Endometrium (tissue), 2 donors: ENCODE data around the gene SLC9A9.

Experiments
- FAIRE-seq: peaks from 2 replicates; lab custom pipeline; 2012; peaks lifted over from hg19 to GRCh38; lab: Jason Lieb, UNC
- donor health status: control.
- donor health status: control.

The SLC9A9 gene

DNA sequence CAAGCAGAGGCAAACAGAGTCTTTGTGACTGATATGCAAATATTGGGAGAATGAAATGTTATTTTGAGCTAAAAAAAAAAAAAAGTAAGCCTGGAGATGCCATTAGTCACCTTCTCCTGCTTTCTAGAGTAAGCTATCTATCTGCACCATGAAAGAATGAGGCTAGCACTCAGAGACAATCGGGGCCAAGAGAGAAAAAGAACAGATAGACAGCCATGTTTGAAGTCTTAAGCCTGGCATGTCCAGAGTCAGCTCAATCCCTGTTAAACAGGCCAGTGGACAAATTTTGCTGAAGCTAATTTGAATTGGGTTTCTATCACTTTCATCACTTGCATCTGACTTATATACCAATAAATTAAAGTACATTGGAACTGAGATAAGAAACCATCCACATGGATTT, 204.4 kb downstream of the SLC9A9 start:
- no peak for FAIRE-seq

DNA sequence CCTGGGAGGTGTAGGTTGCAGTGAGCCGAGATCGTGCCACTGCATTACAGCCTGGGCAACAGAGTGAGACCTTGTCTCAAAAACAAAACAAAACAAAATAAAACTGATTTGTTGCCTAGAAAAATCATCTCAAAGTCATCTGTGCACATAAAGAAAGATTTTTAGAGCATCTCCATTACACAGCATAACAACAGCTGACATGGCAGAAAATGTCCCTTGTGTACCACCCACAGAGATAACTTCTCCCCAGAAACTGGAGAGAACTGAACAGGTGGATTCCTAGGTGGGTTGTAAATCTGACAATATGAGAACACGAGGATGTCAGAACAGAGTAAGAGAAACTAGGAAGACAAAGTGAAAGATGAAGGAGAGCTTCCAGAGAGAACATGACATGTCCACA, 207.5 kb downstream of the SLC9A9 start:
- no peak for FAIRE-seq

DNA sequence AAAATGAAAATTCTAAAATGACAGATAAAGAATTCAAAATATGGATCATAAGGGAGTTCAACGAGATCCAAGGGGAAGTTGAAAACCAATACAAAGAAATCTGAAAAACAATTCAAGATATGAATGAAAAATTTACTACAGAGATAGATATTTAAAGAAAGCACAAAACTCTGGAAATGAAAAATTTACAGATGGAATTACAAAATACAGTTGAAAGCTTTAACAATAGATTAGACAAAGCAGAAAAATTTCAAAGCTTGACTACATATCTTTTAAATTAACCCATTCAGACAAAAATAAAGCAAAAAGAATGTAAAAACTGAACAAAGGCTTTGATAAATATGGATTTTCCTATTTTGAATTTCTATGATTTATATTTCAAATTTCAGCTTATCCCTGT, 211.1 kb downstream of the SLC9A9 start:
- no peak for FAIRE-seq

DNA sequence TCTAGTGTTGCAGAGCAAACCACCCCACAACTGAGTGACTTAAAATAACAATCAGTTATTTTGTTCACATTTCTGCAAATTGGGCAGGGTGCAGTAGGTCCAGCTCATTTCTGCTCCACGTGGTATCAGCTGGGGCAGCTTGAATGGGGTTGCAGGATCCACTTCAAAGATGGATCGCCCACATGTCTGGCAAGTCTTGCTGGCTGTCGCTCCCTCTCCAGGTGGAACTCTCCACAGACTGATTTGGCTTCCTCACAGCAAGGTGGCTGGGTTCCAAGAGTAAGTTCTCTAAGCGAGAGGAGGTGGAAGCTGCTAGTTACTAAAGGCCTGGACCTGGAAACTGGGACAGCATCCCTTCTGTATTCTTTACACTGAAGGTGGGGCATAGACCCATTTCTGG, 213.3 kb downstream of the SLC9A9 start:
- FAIRE-seq: no peak

DNA sequence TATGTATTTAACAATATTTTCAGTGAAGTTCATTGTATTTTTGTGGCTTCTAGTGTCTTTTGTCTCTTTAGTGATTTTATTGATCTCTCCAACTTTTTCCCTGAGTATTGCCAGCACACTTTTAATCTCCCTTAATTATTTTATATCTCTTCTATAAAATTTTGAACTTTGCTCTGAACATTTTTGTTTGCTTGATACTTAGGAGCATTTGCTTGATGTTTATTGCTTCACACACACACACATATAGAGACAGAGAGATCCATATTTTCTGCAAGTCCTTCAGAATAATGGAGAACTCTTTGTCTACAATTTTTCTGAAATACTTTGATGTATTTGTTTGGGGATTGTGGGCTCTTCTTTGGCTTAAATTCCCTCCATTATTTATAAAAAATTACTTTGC, 213.8 kb downstream of the SLC9A9 start:
- no peak for FAIRE-seq

DNA sequence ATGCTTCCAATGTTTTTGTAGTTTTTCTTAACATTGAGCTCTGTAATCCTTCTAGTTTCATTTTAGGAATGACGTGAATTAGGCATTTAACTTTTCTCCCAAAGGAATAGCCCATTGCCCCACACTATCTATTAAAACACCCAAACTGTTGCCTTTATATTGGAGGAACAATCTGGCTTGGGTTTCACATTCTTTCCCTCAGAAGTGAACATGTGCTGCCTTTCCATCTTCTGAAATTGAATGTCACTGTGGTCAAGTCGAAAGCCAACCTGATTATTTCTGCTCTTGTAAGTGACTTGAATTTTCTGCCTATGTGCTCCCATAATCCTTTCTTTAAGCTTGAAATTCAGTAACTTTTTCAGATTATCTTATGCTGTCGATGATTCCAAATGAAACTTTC, 214.5 kb downstream of the SLC9A9 start:
- no peak for FAIRE-seq

DNA sequence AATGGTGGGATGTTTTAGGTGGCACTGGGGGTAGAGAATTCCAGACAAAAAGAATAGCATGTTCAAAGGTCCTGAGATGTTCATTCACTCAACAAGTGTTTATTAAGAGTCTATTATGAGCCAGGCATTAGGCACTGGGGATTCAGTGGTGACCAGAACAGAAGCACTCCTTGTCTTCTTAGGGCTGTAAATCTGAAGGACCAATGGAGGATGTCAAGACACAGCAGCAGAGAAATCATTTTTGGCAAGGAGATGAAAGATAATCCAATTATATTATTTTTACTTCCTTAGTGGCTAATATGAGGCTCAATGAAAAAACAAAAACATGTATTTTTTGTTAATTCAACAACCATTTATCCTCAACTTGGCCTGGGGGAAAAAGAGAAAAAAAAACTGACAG, 218.5 kb downstream of the SLC9A9 start:
- FAIRE-seq: no peak

DNA sequence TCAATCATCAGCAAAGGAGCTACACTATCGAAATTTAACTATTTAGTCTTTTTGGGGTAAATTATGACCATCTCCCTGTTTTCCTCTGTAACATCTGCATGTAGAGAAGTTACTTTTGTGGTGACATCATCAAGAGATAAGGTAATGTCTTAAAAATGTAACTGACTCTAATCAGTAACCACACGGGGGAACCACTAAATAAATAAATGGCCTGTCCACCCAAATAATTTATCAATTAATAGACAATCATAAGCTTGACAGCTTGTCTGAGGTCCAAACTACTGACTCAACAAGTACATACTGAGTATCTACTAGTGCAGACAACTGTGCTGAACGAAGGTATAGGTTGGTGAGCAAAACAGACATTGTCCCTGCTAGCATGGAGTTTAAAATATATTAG, 219.3 kb downstream of the SLC9A9 start:
- FAIRE-seq: no peak

DNA sequence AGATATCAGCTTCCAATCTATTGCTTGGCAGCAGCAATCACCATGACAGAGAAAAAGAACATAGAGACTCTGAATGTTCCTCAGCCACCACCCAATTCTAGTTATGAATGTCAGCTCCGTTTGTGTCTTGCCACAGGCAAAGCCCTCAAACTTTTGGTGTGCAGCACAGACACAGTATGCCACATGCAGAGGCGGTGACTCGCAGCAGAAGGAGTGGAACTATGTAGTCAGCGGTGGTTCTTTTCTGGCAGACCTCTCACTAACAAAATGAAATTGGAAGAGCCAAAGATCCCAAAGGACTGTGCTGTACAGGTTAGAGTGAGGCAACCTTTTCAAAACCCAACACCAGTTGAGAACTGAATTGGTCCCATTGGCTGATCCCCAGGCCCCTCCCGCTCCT, 220.9 kb downstream of the SLC9A9 start:
- FAIRE-seq: no peak

DNA sequence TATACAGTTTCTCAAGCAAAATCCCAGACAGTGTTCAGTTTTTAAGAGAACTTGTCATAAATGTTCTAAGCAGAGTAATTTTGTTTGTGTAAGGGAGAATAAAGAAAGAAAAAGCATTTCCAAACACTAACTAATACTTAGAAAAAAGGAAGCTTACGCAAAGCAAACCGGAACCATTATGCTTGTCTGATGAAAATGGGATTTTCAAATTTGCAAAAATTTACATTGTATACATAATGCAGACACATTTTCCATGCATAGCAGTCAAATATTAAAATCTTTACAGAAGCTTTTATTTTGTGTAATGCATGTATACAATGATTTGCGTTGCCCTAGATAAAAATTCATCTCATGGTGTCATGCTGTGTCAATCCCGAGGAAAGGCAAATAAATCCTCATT, 229.0 kb downstream of the SLC9A9 start:
- FAIRE-seq: no peak

DNA sequence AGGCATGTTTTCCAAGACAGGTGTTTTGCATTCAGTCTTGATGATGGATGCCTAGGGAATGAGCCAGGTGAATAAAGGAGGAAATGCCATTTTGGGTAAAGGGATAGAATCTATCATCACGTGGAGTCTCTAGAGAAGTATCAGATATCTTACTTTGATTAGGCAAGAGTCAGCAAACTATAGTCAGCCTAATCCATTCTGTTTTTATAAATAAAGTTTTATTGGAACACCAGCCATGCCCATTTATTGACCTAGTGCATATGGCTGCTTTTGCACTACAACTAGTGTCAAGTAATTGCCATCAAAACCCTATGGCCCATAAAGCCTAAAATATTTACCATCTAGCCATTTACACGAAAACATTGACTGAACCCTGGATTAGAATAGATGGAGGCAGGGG, 231.2 kb downstream of the SLC9A9 start:
- FAIRE-seq: no peak

DNA sequence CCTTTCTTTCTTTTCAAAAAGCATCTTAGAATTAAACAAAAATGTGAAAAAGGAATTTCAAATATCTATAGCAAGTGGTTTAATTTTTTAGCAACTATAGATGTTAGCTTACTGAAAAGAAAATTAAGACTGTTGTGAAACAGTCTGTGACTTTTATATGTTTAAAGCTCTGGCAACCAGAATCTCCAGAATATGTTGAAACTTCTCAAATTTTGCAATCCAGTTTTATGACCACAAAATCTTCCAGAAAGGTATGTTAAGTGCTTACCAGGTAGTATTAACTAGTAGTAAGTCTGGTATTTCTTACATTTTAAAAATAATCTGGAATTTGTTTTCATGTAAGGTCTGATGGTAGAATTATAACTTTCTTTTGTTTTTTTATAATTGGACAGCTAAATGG, 235.0 kb downstream of the SLC9A9 start:
- FAIRE-seq: no peak

DNA sequence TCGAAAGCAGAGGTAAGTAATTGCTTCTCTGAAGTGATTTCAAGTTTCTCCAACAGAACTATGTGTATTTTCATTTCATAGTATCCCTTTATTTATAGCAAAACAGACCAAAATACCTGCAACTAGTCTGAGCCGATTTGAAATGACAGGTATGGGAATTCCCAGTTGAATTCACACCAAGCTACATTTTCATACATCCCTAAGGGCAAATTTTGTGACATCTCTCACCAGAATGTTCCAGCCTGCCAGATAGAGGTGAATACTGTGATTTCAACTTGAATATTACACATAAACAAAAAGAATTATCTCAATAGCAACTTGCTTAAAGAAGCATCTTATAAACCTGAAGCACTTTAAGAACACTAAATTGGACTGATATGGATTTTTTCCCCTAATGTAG, 235.7 kb downstream of the SLC9A9 start:
- FAIRE-seq: no peak

DNA sequence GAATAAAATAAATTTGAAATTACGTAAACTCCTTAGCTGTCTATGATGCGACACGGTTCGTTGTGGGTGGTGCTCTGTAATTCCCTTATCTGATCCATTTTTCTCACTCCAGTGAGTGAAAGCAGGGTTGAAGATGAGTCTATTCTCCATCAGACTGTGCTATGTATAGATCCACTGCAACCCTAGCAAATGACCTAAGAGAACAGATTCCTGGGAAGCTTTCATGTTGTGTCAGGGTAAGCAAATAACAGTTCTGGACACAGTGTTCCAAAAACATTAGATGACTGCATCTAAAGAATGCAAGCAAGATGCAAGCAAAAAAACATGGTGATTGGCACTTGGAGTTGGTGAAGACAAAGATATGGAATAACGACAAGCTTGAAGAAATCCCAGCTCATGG, 239.3 kb downstream of the SLC9A9 start:
- FAIRE-seq: no peak

DNA sequence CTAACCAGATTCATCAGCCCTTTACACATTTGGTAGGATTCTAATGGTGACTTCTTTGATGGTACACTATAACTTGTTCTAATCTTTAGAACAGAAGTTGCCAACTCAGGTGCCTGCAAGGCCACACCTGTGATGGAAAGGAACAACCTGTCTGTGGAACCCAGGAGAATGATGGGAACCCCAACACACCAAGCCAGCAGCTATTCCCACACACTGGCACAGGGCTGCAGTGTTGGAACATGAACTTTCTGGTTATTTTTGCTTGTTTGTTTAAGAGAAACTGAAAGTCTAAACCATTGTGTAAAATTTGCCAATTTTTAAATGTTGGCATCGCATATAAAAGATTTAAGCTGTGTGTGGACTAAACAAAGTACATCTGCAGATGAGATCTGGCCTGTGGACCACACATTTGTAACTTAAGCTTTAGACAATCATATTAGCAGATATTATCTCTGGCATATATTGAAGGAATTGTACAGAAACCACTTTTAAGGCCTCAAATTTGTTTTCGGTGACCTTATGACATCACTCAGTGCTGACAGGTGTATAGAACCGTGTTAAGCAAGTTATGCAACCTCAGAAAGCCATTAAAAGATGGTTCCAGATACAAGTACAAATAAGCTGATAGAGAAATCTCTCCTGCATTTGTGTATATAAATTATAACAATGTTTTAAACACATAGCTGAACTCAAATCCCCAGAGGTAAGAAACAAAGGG, 242.9 kb downstream of the SLC9A9 start:
- FAIRE-seq: no peak

DNA sequence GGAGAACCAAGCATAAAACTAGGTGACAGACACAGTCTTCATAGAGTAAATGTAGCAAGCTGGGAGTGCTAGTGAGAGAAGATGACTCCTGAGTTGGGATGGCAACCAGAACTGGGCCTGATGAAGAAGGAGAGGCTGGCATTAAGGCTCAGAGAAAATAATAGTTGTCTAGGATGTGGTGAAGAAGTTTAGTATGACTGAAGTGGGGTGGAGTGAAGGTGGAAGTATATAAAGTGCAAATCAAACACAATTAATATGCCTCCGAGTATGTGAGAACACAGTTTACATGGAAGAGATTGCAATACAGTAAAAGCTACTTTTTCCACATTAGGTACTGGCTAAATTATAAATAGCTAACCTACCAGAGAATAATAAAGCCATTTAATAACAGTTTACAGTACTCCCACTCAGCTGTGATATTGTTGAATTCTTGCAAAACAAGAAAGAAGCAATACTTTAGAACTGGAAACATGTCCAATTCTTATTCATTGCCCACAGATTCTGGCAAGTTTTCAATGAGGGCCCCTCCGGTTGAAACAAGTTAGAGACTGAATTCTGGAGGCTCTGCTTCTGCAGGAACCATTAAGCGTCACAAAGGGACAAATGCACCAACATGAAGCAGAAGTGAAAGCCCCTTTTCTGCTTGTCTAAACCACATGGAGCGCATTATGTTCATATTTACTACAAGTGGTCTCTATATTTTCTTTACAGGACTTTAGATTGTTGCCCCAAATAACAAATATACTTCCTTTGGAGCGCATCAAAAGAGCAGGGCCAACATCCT, 243.7 kb downstream of the SLC9A9 start:
- FAIRE-seq: no peak

DNA sequence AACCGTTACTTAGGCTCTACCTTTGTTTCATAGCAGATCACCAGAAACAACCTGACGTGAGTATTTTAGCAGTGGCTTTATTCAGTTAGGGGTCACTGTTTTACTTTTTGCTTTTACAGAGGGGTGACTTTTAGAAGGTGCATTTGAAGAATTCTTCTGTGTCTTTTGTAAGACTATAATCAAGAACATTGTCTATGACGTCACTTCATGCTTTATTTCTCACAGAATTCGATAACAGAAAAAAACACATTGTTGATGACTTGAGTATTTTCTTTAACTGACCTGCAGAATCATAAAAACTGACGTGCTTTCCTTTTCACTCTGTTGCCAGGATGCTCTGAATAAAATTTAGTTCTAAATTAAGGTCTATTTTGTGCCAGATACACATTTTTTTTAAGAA, 244.5 kb downstream of the SLC9A9 start:
- no peak for FAIRE-seq

DNA sequence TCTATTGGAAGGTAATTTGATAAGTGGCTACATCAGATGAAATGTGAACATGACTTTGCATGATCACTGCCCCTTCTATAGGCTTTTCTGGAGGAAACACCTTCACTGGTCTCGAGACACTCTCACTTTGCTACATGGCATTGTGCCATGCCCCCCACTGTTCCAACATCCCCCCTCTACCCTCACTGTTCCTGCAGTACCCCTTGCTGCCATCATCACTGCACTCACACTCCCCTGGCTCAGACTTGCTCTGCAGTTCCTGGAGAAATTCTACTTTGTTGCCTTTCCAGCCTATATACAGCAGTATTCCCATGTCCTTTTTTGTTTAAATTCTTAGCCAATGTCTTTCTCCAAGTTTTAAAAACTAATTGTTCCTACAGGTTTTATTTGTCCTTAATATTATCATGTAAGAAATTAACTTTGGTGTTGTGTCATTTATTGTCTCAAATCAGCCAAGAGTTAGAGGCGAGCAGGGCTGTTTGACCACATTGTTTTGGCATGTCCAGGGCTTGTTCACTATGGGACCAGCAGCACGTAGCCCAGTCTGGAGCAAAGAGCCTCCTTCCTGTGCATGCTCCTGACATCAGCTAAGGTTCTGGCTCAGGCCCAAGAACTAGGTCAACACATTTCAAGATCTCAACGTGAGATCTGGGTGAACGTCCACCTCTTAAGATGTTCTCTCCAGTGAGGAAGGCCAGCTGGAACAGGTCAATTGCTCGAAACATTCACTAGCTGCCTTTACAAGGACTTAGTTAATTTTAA, 246.4 kb downstream of the SLC9A9 start:
- FAIRE-seq: no peak

DNA sequence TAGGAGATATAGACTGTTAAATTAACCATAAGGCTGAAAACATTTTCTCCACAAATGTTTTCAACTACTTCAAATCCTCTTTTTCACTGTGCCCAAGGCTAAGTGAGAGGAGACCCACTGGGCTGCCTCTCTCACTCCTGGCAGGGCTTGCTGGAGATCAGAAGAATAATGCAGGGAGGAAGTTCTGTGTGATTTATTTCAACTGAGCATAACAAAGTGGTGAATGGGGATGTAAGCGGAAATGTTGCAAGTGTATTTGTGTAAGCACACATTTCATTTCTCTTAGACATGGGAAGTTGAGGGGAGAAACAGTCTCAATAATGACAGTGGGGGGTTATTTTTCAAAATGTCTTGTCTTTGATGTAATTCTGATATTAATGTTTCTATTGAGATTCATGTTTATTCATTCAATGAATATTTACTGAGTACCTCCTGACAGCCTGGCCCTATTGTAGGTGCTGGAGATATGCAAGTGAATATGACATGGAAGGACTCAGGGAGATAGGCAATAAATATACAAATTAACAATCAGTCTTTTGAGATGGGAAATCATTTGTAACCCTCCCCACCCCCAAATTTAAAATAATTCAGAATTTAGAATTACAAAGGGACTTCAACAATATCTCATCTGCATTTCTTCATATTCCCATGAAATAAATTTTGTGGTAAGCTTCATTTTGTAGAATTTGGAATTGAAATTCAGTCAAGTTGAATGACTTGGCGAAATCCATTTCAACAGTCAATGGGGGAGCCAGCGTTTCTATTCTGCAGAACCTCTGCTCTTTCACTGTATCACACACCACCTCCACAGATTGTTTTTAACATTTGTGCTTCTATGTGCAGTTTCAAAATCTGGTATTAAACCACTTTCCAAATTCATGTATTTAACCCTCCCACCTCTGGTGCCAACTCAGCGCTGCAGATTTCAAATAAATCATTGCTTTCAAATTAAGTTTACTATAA, 247.2 kb downstream of the SLC9A9 start:
- FAIRE-seq: no peak

DNA sequence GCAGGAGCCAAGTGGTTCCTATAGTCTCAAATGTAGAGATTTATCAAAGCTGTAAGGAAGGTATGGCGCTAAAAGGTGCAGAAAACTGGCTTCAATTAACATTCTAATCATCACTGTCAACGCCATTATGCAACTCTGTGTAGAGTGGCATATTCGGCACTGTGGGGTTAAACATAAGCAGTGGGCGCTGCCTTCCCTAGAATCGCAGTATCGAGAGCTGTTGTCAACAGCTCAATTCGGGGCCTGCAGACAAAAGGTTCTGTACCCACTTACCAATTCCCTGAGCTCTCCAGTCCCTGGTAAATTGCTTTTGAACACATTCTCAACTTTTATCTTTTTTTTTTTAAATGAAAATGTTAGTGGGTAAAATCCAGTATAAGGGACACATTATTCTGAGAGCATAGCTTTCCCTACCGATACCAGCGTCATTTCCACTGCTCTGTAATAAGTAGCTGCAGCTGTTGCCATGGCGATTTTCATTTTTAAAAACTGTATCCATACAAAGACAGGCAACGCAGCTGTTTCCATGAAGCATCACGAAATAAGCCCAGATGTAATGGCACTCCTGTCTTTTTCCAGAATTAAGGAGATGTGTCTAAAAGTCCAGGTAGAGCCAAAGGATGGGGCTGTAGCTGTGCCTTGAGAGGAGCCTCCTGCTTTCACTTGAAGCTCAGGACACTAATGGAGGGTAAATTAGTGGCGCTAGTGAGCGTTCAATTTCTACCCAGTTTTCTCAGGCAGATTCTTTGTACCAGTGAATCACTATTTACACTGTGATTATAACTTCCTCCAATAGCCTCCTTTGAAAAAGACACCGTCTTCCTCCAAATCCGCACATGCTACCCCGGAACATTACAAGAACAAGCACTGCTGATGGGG, 250.3 kb downstream of the SLC9A9 start:
- no peak for FAIRE-seq
